GM12801 (cell line): ENCODE measurements around the gene FUT8.

ENCODE experiments used
- CTCF ChIP-seq: IDR thresholded peaks from one replicate; pipeline ENCODE4 v1.5.1; 2011; ENCODE audit warnings: control low read depth; ENCODE audit not compliant: insufficient read length; ENCODE audit errors: extremely low read depth

FUT8 gene

GRCh38 chr14:65419593-65420252 lies 7.2 kb downstream of the FUT8 start:
- TF ChIP-seq CTCF = no peak

- no peak for TF ChIP-seq CTCF
Observed at GRCh38 chr14:65421201-65421981, 8.9 kb downstream of the FUT8 start.

- no peak for TF ChIP-seq CTCF
Observed at GRCh38 chr14:65422088-65422834, 9.7 kb downstream of the FUT8 start.

DNA sequence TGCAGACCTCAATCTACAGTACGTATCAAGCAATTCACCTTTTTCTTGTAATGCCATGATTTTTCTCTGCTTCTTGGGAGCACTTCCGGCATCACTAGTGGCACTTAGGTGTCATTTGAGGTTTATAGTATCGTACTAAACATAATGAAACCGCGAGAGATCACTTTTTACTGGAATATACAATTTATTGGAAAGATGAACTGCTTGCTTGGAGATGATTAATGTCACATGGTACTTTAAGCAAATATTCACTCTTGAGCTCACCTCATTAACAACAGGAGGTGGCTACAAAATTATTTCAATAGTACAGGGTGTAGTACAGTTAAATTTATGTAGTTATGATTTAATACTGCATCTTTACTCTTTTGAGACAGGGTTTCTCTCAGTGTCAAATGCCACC lies 11.5 kb downstream of the FUT8 start:
- no peak for TF ChIP-seq CTCF

DNA sequence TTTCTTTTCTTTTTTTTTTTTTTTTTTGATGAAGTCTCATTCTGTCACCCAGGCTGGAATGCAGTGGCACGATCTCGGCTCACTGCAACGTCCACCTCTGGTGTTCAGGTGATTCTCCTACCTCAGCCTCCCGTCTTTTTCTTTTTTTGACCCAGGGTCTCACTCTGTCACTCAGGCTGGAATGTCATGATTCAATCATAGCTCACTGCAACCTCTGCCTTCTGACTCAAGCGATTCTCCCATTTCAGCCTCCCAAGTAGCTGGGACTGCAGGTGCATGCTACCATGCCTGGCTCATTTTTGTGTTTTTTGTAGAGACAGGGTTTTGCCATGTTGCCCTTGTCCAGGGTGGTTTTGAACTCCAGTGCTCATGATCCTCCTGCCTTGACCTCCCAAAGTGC lies 12.0 kb downstream of the FUT8 start:
- TF ChIP-seq CTCF = no peak

GRCh38 chr14:65425885-65426284 lies 13.4 kb downstream of the FUT8 start:
- no peak for TF ChIP-seq CTCF

- no peak for TF ChIP-seq CTCF
Observed at GRCh38 chr14:65428691-65429090, 16.2 kb downstream of the FUT8 start.
